ENCODE measurements around the gene MRAS. TPM values are rescaled to one million over a fixed set of nuclear protein-coding genes. Genes with fewer than 3 reads are reported as not detected.

MRAS gene
- polyA plus RNA-seq, 1 of the 3 experiments (the other 2 are of a cell fraction): 25.0 TPM

DNA sequence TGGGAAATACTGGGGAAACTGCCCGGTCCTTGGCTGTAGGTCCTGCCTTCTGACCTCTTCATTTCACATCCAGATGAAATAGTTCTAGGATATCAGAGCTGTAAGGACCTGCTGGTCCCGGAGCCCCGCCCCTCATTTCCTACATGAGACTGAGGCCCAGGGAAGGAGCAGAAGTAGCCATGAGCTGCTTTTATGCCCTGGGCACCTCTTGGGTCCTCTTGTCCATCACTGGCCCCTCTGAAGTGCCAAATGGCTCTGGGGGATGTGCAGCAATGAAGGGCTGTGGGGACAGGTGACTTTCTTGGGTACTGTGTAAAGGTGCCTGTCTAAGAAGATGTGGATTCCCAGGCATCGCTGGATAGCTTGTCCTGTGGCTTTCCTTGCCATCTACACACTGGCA lies 45.8 kb downstream of the MRAS start (continued):
- TF ChIP-seq JUND (IDR thresholded peaks at IDR 0.05): no peak
- no peak for TF ChIP-seq SIN3A (IDR thresholded peaks at IDR 0.05; ENCODE audit: borderline replicate concordance, low read depth, low read length)
- TF ChIP-seq, protein P1, sequence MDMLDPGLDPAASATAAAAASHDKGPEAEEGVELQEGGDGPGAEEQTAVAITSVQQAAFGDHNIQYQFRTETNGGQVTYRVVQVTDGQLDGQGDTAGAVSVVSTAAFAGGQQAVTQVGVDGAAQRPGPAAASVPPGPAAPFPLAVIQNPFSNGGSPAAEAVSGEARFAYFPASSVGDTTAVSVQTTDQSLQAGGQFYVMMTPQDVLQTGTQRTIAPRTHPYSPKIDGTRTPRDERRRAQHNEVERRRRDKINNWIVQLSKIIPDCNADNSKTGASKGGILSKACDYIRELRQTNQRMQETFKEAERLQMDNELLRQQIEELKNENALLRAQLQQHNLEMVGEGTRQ (IDR thresholded peaks at IDR 0.05; ENCODE audit: borderline replicate concordance, low read depth, low read length): no peak

DNA sequence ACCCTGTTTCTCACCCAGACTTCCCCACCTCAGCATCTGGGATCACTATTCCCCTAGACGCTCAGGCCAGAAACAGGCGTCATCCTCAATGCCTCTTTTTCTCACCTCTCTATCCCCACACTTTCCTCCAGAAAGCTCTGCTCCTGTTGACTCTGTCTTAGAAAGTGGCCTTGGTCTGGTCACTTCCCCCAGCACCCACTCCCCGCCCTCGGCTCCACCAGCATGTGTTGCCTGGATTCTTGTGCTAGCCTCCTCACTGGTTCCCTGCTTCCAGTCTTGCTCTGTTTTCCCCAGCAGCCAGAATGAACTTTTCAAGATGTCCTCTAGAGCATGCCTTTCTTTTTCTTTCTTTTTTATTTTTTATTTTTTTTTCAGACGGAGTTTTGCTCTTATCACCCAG lies 46.3 kb downstream of the MRAS start:
- no peaks in the 10 kb centered on the region for H3K9me2 ChIP-seq
- no peak overlapping the region for H3K9ac ChIP-seq
- WGBS (ENCODE audit: low lambda C conversion rate): 97% methylated on average over 5 of the region's 5 CpGs

More for the DNA sequence above, 46.3 kb downstream of the MRAS start:
- TF ChIP-seq RAD21 (IDR thresholded peaks at IDR 0.05; ENCODE audit: low read length) (no peak), FOSL2 (IDR thresholded peaks at IDR 0.05; ENCODE audit: borderline replicate concordance, low read depth) (no peak), MEF2A (IDR thresholded peaks at IDR 0.05; ENCODE audit: borderline replicate concordance, low read depth) (no peak), FOXM1 (IDR thresholded peaks at IDR 0.05; ENCODE audit: low read depth) (no peak), TAF1 (IDR thresholded peaks at IDR 0.05; ENCODE audit: borderline replicate concordance, low read depth, low read length) (no peak), EP300 (IDR thresholded peaks at IDR 0.05; ENCODE audit: borderline replicate concordance in 1 of 2, low read depth in 1 of 2, low read length in 1 of 2) (no peak), FOXJ3 (CRISPR knock-in tag; IDR thresholded peaks at IDR 0.05) (no peak), JUND (IDR thresholded peaks at IDR 0.05) (no peak), GABPA (IDR thresholded peaks at IDR 0.05; ENCODE audit: low read depth) (no peak), SIN3A (IDR thresholded peaks at IDR 0.05; ENCODE audit: borderline replicate concordance, low read depth, low read length) (no peak)
- TF ChIP-seq, protein P2, sequence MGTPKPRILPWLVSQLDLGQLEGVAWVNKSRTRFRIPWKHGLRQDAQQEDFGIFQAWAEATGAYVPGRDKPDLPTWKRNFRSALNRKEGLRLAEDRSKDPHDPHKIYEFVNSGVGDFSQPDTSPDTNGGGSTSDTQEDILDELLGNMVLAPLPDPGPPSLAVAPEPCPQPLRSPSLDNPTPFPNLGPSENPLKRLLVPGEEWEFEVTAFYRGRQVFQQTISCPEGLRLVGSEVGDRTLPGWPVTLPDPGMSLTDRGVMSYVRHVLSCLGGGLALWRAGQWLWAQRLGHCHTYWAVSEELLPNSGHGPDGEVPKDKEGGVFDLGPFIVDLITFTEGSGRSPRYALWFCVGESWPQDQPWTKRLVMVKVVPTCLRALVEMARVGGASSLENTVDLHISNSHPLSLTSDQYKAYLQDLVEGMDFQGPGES (IDR thresholded peaks at IDR 0.05; ENCODE audit: low read depth, low read length): no peak
- TF ChIP-seq, protein P3, sequence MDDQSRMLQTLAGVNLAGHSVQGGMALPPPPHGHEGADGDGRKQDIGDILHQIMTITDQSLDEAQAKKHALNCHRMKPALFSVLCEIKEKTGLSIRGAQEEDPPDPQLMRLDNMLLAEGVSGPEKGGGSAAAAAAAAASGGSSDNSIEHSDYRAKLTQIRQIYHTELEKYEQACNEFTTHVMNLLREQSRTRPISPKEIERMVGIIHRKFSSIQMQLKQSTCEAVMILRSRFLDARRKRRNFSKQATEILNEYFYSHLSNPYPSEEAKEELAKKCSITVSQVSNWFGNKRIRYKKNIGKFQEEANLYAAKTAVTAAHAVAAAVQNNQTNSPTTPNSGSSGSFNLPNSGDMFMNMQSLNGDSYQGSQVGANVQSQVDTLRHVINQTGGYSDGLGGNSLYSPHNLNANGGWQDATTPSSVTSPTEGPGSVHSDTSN (IDR thresholded peaks at IDR 0.05): no peak
- TF ChIP-seq, protein P4, sequence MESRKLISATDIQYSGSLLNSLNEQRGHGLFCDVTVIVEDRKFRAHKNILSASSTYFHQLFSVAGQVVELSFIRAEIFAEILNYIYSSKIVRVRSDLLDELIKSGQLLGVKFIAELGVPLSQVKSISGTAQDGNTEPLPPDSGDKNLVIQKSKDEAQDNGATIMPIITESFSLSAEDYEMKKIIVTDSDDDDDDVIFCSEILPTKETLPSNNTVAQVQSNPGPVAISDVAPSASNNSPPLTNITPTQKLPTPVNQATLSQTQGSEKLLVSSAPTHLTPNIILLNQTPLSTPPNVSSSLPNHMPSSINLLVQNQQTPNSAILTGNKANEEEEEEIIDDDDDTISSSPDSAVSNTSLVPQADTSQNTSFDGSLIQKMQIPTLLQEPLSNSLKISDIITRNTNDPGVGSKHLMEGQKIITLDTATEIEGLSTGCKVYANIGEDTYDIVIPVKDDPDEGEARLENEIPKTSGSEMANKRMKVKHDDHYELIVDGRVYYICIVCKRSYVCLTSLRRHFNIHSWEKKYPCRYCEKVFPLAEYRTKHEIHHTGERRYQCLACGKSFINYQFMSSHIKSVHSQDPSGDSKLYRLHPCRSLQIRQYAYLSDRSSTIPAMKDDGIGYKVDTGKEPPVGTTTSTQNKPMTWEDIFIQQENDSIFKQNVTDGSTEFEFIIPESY (IDR thresholded peaks at IDR 0.05; ENCODE audit: borderline replicate concordance, low read depth): no peak
- TF ChIP-seq, protein P1 (IDR thresholded peaks at IDR 0.05; ENCODE audit: borderline replicate concordance, low read depth, low read length): no peak
- peaks cover 8 to 11% of the 10 kb centered on the region in 2 experiments; a peak in 2 of 4 replicates for H3K4me1 ChIP-seq (ENCODE audit: control insufficient read depth in 1 of 2, insufficient read depth in 2 of 2, low read depth in 1 of 2, low read length in 1 of 2)
- no peak overlapping the region for H3K4me3 ChIP-seq (ENCODE audit: low read depth in 2 of 2, low read length in 1 of 2)
- DNase-seq: no peak
- no peaks in the 10 kb centered on the region for H4K20me1 ChIP-seq (ENCODE audit: insufficient read depth)
- H3F3A ChIP-seq (replicated peaks; ENCODE audit: insufficient read depth): peaks cover 6% of the 10 kb centered on the region
- H3K36me3 ChIP-seq (replicated peaks in 1 of 2; ENCODE audit: control insufficient read depth in 1 of 2, insufficient read depth in 2 of 2, low read length in 1 of 2): no peaks in the 10 kb centered on the region
- H2AFZ ChIP-seq (ENCODE audit: low read depth): no peak overlapping the region
- ChIA-PET CTCF (interaction anchor here (11.5 kb wide), 1 partner anchor 23 kb away, joined by 69 read pairs; no protein-coding TSS in a partner anchor), POLR2A (no interaction called here)
- H3K4me2 ChIP-seq: no peak overlapping the region
- peaks cover 25% of the 10 kb centered on the region for H3K79me2 ChIP-seq (ENCODE audit: insufficient read depth)
- no peak overlapping the region for H3K27ac ChIP-seq (ENCODE audit: low read depth in 2 of 2, low read length in 1 of 2)
- no peaks in the 10 kb centered on the region for H3K9me3 ChIP-seq
- no peaks in the 10 kb centered on the region for H3K27me3 ChIP-seq (ENCODE audit: insufficient read depth)

Measured in SK-N-SH (cell line).